Measurements from ENCODE around the gene AQP5. TPM values are rescaled to one million over a fixed set of nuclear protein-coding genes. Genes with fewer than 3 reads are reported as not detected.

The AQP5 gene
- total and polyA plus RNA-seq, 2 of the 8 experiments (the other 6 are each of a cell fraction or from before 2014, with no cell fraction given): 2.5 to 3.2 TPM

DNA sequence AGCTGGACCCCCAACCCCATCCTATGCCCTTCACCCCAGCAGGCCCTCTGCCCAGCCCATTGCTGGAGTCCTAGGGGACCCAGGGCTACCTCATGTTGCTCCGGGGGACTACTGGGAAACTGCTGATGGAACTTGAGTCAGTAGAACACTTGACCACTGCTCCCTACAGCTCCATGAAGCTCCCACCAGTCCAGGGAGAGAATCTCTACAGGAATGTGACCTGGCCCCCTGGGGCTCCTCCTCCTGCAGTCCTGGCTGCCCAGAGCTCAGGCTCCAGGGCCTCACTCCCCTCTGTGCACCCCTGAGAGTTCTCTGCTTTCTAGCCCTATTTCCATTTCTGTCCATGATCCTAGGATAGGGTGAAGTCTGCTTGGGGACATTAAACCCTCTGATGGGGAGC lies 22.0 kb upstream of the AQP5 start (continued):
- TF ChIP-seq CHD7 (IDR thresholded peaks at IDR 0.05; ENCODE audit: insufficient replicate concordance, low read length): no peak
- no peak for TF ChIP-seq BCL11A (IDR thresholded peaks at IDR 0.05; ENCODE audit: low read depth in 2 of 2, low read length in 2 of 2)
- no peak for TF ChIP-seq SIX5 (IDR thresholded peaks at IDR 0.05; ENCODE audit: low read depth, low read length)
- no peak for TF ChIP-seq PHF8 (conservative IDR thresholded peaks at IDR 0.05; ENCODE audit: low read depth, low read length)
- TF ChIP-seq CBX8 (IDR thresholded peaks at IDR 0.05; ENCODE audit: borderline replicate concordance, low read depth, low read length): no peak
- no peak for TF ChIP-seq TBP (IDR thresholded peaks at IDR 0.05; ENCODE audit: low read depth, low read length)
- TF ChIP-seq KDM5A (IDR thresholded peaks at IDR 0.05; ENCODE audit: low read length): no peak
- TF ChIP-seq ZNF274 (IDR thresholded peaks at IDR 0.05; ENCODE audit: borderline replicate concordance, extremely low read depth, low read length): no peak
- TF ChIP-seq E2F6 (IDR thresholded peaks at IDR 0.05): no peak

Measured in H1 (cell line).